Measurements from ENCODE around the gene ZNF609. TPM values are rescaled to one million over a fixed set of nuclear protein-coding genes. Genes with fewer than 3 reads are reported as not detected.
"Not testable (repeated sequence)": the region's sequence is repeated elsewhere in the genome, so short reads cannot be mapped to it uniquely, and the experiment has no call there.

Gene ZNF609
- total and polyA plus RNA-seq, 8 donors: 4.2 to 25.2 (median 13.1) TPM

- no peak overlapping the region for H3K4me3 ChIP-seq
- intact Hi-C loops (cut with DNase I): no loop called here
- no peak overlapping the region for H3K27ac ChIP-seq
- TF ChIP-seq CTCF (IDR thresholded peaks at IDR 0.05): no peak
- ATAC-seq (no peak), FAIRE-seq (no peak), DNase-seq (no peak)
- H3K9me3 ChIP-seq: no peaks in the 10 kb centered on the region
- no peaks in the 10 kb centered on the region for H3K27me3 ChIP-seq
- H3K36me3 ChIP-seq: no peaks in the 10 kb centered on the region
- peaks cover 0 to 2% (median 0%) of the 10 kb centered on the region in 3 donors for H3K4me1 ChIP-seq
Measured at GRCh38 chr15:64604319-64604718, 143.9 kb downstream of the ZNF609 start.

GRCh38 chr15:64607416-64607815 lies 147.0 kb downstream of the ZNF609 start:
- H3K36me3 ChIP-seq; FAIRE-seq; H3K27ac ChIP-seq; H3K27me3 ChIP-seq; ATAC-seq; intact Hi-C loops (cut with DNase I); DNase-seq; H3K9me3 ChIP-seq; H3K4me3 ChIP-seq: not testable (repeated sequence)
- WGBS, 2 donors: 92 to 98% methylated on average over 6 of the region's 6 CpGs
- peaks cover 0 to 14% (median 10%) of the 10 kb centered on the region in 3 donors for H3K4me1 ChIP-seq

GRCh38 chr15:64610257-64610919 lies 150.0 kb downstream of the ZNF609 start:
- FAIRE-seq: no peak
- no peaks in the 10 kb centered on the region for H3K27me3 ChIP-seq
- no peaks in the 10 kb centered on the region for H3K9me3 ChIP-seq
- H3K27ac ChIP-seq: no peak overlapping the region
- H3K4me3 ChIP-seq: no peak overlapping the region
- intact Hi-C loops (cut with DNase I): no loop called here
- peak in 1 of 4 donors; percentile 46 for ATAC-seq
- no peaks in the 10 kb centered on the region for H3K36me3 ChIP-seq
- no peak for TF ChIP-seq CTCF (IDR thresholded peaks at IDR 0.05)
- DNase-seq: no peak
- peaks cover 0 to 14% (median 10%) of the 10 kb centered on the region in 3 donors for H3K4me1 ChIP-seq
- 49 to 52% methylated on average over 7 of the region's 7 CpGs for WGBS, 2 donors

GRCh38 chr15:64611085-64611725 lies 150.8 kb downstream of the ZNF609 start:
- Histone ChIP-seq H3K27me3 (no peaks in the 10 kb centered on the region), H3K36me3 (no peaks in the 10 kb centered on the region), H3K9me3 (no peaks in the 10 kb centered on the region), H3K4me1 (peaks cover 0 to 14% (median 10%) of the 10 kb centered on the region in 3 donors), H3K27ac (no peak overlapping the region), H3K4me3 (no peak overlapping the region)
- intact Hi-C loops (cut with DNase I): no loop called here
- ATAC-seq (no peak), DNase-seq (no peak), FAIRE-seq (no peak)
- TF ChIP-seq CTCF (IDR thresholded peaks at IDR 0.05): no peak

GRCh38 chr15:64614519-64614918 lies 154.1 kb downstream of the ZNF609 start:
- H3K27me3 ChIP-seq: no peaks in the 10 kb centered on the region
- no peak for ATAC-seq
- no peak overlapping the region for H3K4me3 ChIP-seq
- WGBS, 2 donors: 96 to 98% methylated on average over 5 of the region's 5 CpGs
- no peaks in the 10 kb centered on the region for H3K9me3 ChIP-seq
- no peak for TF ChIP-seq CTCF (IDR thresholded peaks at IDR 0.05)
- no peak overlapping the region for H3K27ac ChIP-seq
- no peaks in the 10 kb centered on the region for H3K36me3 ChIP-seq
- intact Hi-C loops (cut with DNase I): no loop called here
- DNase-seq: no peak
- FAIRE-seq: no peak
- peaks cover 0 to 14% (median 14%) of the 10 kb centered on the region in 3 donors for H3K4me1 ChIP-seq

Measured in pancreas (tissue), 10 donors.